IMR-90 (cell line): Measurements from ENCODE around the gene NDUFA6. TPM values are rescaled to one million over a fixed set of nuclear protein-coding genes. Genes with fewer than 3 reads are reported as not detected.

Experiments
- ATAC-seq: fragments of 200-7000 bp; cut with Tn5 transposase; 2 replicates; pipeline ENCODE4 v1.9.1; 2020; ENCODE audit warnings: low read depth, mild to moderate bottlenecking, moderate library complexity
- BruUV-seq: library from RNA; stranded (reverse); fragments of 400-500 nt; replicated peaks from 2 replicates; lab custom pipeline; 2021; lab: Mats Ljungman, UMichigan
- CTCF ChIA-PET: fragments of 300-600 bp; formaldehyde crosslinking; extraction: SDS; loops from one replicate; lab custom pipeline; 2021; ENCODE audit warnings: antibody characterized with exemption; lab: Yijun Ruan, JAX
- POLR2A ChIA-PET: fragments of 300-600 bp; sonication (Branson Sonifier 250); formaldehyde crosslinking; loops from one replicate; lab custom pipeline; 2022; ENCODE audit warnings: antibody characterized with exemption; ENCODE audit not compliant: unreplicated experiment; lab: Charles Lee
- DNase-seq: peaks from one replicate; pipeline ENCODE4 v3.0.0; 2013
- H2AFZ ChIP-seq: replicated peaks from 2 replicates; pipeline ENCODE3; 2013; ENCODE audit warnings: low read length, mild to moderate bottlenecking; ENCODE audit not compliant: poor library complexity
- H2AK5ac ChIP-seq: 2 replicates; pipeline ENCODE4 v1.6.1; 2013; ENCODE audit warnings: low read depth, low read length, inconsistent platforms
- H2AK9ac ChIP-seq: replicated peaks from 2 replicates; pipeline ENCODE3; 2013; ENCODE audit warnings: mild to moderate bottlenecking, low read depth, low read length, moderate library complexity; ENCODE audit not compliant: poor library complexity
- H2BK120ac ChIP-seq: 2 replicates; pipeline ENCODE4 v1.6.1; 2013; ENCODE audit warnings: low read depth, low read length, inconsistent platforms
- H2BK15ac ChIP-seq: 3 replicates; pipeline ENCODE4 v1.6.1; 2013; ENCODE audit warnings: low read depth, low read length, inconsistent platforms
- H2BK20ac ChIP-seq: 2 replicates; pipeline ENCODE4 v1.6.1; 2013; ENCODE audit warnings: low read depth, mild to moderate bottlenecking, inconsistent platforms, low read length, moderate library complexity
- H2BK5ac ChIP-seq: 2 replicates; pipeline ENCODE4 v1.6.1; 2013; ENCODE audit warnings: mild to moderate bottlenecking, low read depth, low read length, inconsistent platforms; ENCODE audit not compliant: poor library complexity, severe bottlenecking
- H3K14ac ChIP-seq: replicated peaks from 2 replicates; pipeline ENCODE4 v1.6.1; 2013; ENCODE audit warnings: low read depth, low read length, inconsistent platforms
- H3K18ac ChIP-seq: 2 replicates; pipeline ENCODE4 v1.6.1; 2013; ENCODE audit warnings: low read depth, low read length, control low read depth
- H3K23ac ChIP-seq: 2 replicates; pipeline ENCODE4 v1.6.1; 2013; ENCODE audit warnings: low read depth, low read length, inconsistent platforms
- H3K27ac ChIP-seq: 2 replicates; pipeline ENCODE4 v1.5.1; 2013; ENCODE audit warnings: mild to moderate bottlenecking, control low read depth, low read length; ENCODE audit not compliant: insufficient read depth
- H3K27me3 ChIP-seq: 2 replicates; pipeline ENCODE4 v1.6.1; 2013; ENCODE audit warnings: low read length; ENCODE audit not compliant: control insufficient read depth, insufficient read depth
- H3K36me3 ChIP-seq: 2 replicates; pipeline ENCODE4 v1.6.1; 2013; ENCODE audit warnings: low read length, mixed read lengths; ENCODE audit not compliant: control insufficient read depth, insufficient read depth
- H3K4ac ChIP-seq: 2 replicates; pipeline ENCODE4 v1.6.1; 2013; ENCODE audit warnings: low read depth, low read length, inconsistent platforms
- H3K4me1 ChIP-seq: 2 replicates; pipeline ENCODE4 v1.6.1; 2013; ENCODE audit warnings: low read length, mixed read lengths; ENCODE audit not compliant: control insufficient read depth, insufficient read depth
- H3K4me2 ChIP-seq: 2 replicates; pipeline ENCODE4 v1.6.1; 2013; ENCODE audit warnings: low read depth, mild to moderate bottlenecking, control low read depth, low read length, moderate library complexity
- H3K4me3 ChIP-seq: 2 replicates; pipeline ENCODE4 v1.5.1; 2013; ENCODE audit warnings: low read depth, mild to moderate bottlenecking, control low read depth, low read length, moderate library complexity; ENCODE audit not compliant: insufficient read depth
- H3K56ac ChIP-seq: 2 replicates; pipeline ENCODE4 v1.6.1; 2013; ENCODE audit warnings: low read length, inconsistent platforms; ENCODE audit not compliant: insufficient read depth; ENCODE audit errors: extremely low read depth
- H3K79me1 ChIP-seq, 2 experiments: 2 replicates each; pipeline ENCODE4 v1.6.1; 2013; ENCODE audit warnings: low read length in 2 of 2, inconsistent platforms in 1 of 2, low read depth in 1 of 2
- H3K9ac ChIP-seq: 2 replicates; pipeline ENCODE4 v1.6.1; 2013; ENCODE audit warnings: low read depth, low read length, control low read depth
- H3K9me1 ChIP-seq: 2 replicates; pipeline ENCODE4 v1.6.1; 2013; ENCODE audit warnings: low read length, inconsistent platforms; ENCODE audit not compliant: insufficient read depth
- H3K9me3 ChIP-seq: 2 replicates; pipeline ENCODE4 v1.6.1; 2013; ENCODE audit warnings: low read length; ENCODE audit not compliant: control insufficient read depth, insufficient read depth
- H4K20me1 ChIP-seq: 2 replicates; pipeline ENCODE4 v1.6.1; 2013; ENCODE audit warnings: low read length, inconsistent platforms; ENCODE audit not compliant: insufficient read depth
- H4K5ac ChIP-seq: 2 replicates; pipeline ENCODE4 v1.6.1; 2013; ENCODE audit warnings: mild to moderate bottlenecking, low read depth, low read length, control low read depth
- H4K8ac ChIP-seq, 2 experiments: 2 replicates each; pipeline ENCODE4 v1.6.1; 2013; ENCODE audit warnings: low read depth in 2 of 2, low read length in 2 of 2, control low read depth in 1 of 2, inconsistent platforms in 1 of 2
- H4K91ac ChIP-seq: 2 replicates; pipeline ENCODE4 v1.6.1; 2013; ENCODE audit warnings: low read depth, low read length, inconsistent platforms; ENCODE audit not compliant: insufficient read depth
- CEBPB ChIP-seq: IDR thresholded peaks from 2 replicates; pipeline ENCODE4 v1.6.1; 2012; ENCODE audit warnings: low read depth, low read length, improper control_type of control experiment
- CHD1 ChIP-seq: IDR thresholded peaks from 2 replicates; pipeline ENCODE4 v1.6.1; 2012; ENCODE audit warnings: low read depth, low read length, improper control_type of control experiment
- CTCF ChIP-seq: conservative IDR thresholded peaks from 2 replicates; pipeline ENCODE4 v1.5.1; 2012; ENCODE audit warnings: mild to moderate bottlenecking, low read depth, low read length, improper control_type of control experiment
- ELK1 ChIP-seq: fragments of 150-350 bp; IDR thresholded peaks from 2 replicates; pipeline ENCODE4 v1.6.1; 2016; ENCODE audit warnings: low read depth, mild to moderate bottlenecking, low read length, moderate library complexity, borderline replicate concordance
- MAZ ChIP-seq: IDR thresholded peaks from 2 replicates; pipeline ENCODE4 v1.6.1; 2012; ENCODE audit warnings: low read depth, mild to moderate bottlenecking, low read length, improper control_type of control experiment, moderate library complexity, borderline replicate concordance
- POLR2A ChIP-seq: IDR thresholded peaks from 2 replicates; pipeline ENCODE4 v1.6.1; 2012; ENCODE audit warnings: mild to moderate bottlenecking, low read depth, low read length
- RCOR1 ChIP-seq: IDR thresholded peaks from 2 replicates; pipeline ENCODE4 v1.6.1; 2012; ENCODE audit warnings: mild to moderate bottlenecking, low read length, improper control_type of control experiment; ENCODE audit not compliant: insufficient replicate concordance
- SMC3 ChIP-seq: fragments of 150-350 bp; IDR thresholded peaks from 2 replicates; pipeline ENCODE4 v1.6.1; 2016; ENCODE audit warnings: low read depth, mild to moderate bottlenecking, antibody characterized with exemption, low read length, moderate library complexity
- USF2 ChIP-seq: fragments of 150-350 bp; IDR thresholded peaks from 2 replicates; pipeline ENCODE4 v1.6.1; 2017; ENCODE audit warnings: mild to moderate bottlenecking, antibody characterized with exemption, low read length, low read depth
- WGBS, 2 experiments: methylation state at CpG; one replicate each; pipeline versions ENCODE4 v1.1.5 to v1.1.7; 2013; ENCODE audit warnings: missing lambda C conversion rate in 2 of 2; ENCODE audit not compliant: insufficient read length in 1 of 2; ENCODE audit errors: extremely low coverage in 2 of 2; 5-methylcytosine and 5-hydroxymethylcytosine counted together
- dilution Hi-C: fragments of 300-500 bp; cut with HindIII; formaldehyde crosslinking; loops from one replicate; pipeline ENCODE4 v1.14.3; 2018; ENCODE audit warnings: low sequenced_read_pairs; ENCODE audit not compliant: unreplicated experiment
- in situ Hi-C: fragments of 300-500 bp; cut with MboI; formaldehyde crosslinking; loops from 3 replicates; pipeline ENCODE4 v1.14.3; 2019; ENCODE audit warnings: low sequenced_read_pairs, inconsistent platforms, mixed read lengths
- intact Hi-C: fragments of 100-400 bp; cut with micrococcal nuclease; formaldehyde crosslinking; loops from 2 replicates; pipeline ENCODE4 v1.10.0; 2022
- polyA plus RNA-seq, 3 experiments: library from polyadenylated mRNA; depleted of rRNA; stranded (reverse); fragments of >200 nt; gene quantifications; 2 replicates each; pipeline ENCODE4 v1.2.3, GENCODE V29; 2012; ENCODE audit warnings: low replicate concordance in 1 of 3
- total RNA-seq: library from RNA; depleted of rRNA; stranded (reverse); fragments of >200 nt; gene quantifications from 2 replicates; pipeline ENCODE4 v1.2.3, GENCODE V29; 2012

NDUFA6 gene
- total and polyA plus RNA-seq, 2 of the 4 experiments (the other 2 are of a cell fraction): 48.8 to 89.0 TPM

- no peak overlapping the region for H3K4me2 ChIP-seq
- H3K18ac ChIP-seq: no peak overlapping the region
- WGBS, 2 experiments: no CpG with 5 or more reads among the region's 5 CpGs
- no peak overlapping the region for H3K14ac ChIP-seq
- H3K27ac ChIP-seq: no peak overlapping the region
- H2BK5ac ChIP-seq: no peak overlapping the region
- no peak overlapping the region for H3K9ac ChIP-seq
- H3K27me3 ChIP-seq: no peaks in the 10 kb centered on the region
- no peak overlapping the region for H3K23ac ChIP-seq
- no peak overlapping the region for H3K4me3 ChIP-seq
- intact Hi-C loops: no loop called here
- H2AFZ ChIP-seq: no peak overlapping the region
- H3K4ac ChIP-seq: no peak overlapping the region
- no peak for ATAC-seq
- ChIA-PET POLR2A (no interaction called here), CTCF (interaction anchor here (0.6 kb wide), 1 partner anchor 304 kb away, joined by 3 read pairs; no protein-coding TSS in a partner anchor)
- H4K91ac ChIP-seq: no peak overlapping the region
- peaks cover 36% of the 10 kb centered on the region for H3K36me3 ChIP-seq
- no TSS peak for BruUV-seq
- H2BK15ac ChIP-seq: no peak overlapping the region
- H3K4me1 ChIP-seq: no peaks in the 10 kb centered on the region
- H4K5ac ChIP-seq: no peak overlapping the region
- in situ Hi-C loops: no loop called here
- H2AK5ac ChIP-seq: no peak overlapping the region
- TF ChIP-seq CTCF (no peak), USF2 (no peak), CEBPB (no peak), CHD1 (no peak), ELK1 (no peak), RCOR1 (no peak), MAZ (no peak), POLR2A (no peak), SMC3 (no peak)
- DNase-seq: no peak
- no peaks in the 10 kb centered on the region for H3K9me1 ChIP-seq
- dilution Hi-C loops: no loop called here
- no peaks in the 10 kb centered on the region for H3K79me1 ChIP-seq
- peak overlapping the region; percentile 28 for H2AK9ac ChIP-seq
- H3K56ac ChIP-seq: no peak overlapping the region
- H4K20me1 ChIP-seq: no peaks in the 10 kb centered on the region
- H2BK20ac ChIP-seq: no peak overlapping the region
- H2BK120ac ChIP-seq: no peak overlapping the region
- H3K9me3 ChIP-seq: no peaks in the 10 kb centered on the region
- no peak overlapping the region for H4K8ac ChIP-seq
Observed at GRCh38 chr22:42060489-42060888, 30.1 kb downstream of the NDUFA6 start.
